ENCODE data around the gene GSTO2.
A peak's percentile ranks its signal among the peaks of the same experiment; 100 is the strongest.

The GSTO2 gene

DNA sequence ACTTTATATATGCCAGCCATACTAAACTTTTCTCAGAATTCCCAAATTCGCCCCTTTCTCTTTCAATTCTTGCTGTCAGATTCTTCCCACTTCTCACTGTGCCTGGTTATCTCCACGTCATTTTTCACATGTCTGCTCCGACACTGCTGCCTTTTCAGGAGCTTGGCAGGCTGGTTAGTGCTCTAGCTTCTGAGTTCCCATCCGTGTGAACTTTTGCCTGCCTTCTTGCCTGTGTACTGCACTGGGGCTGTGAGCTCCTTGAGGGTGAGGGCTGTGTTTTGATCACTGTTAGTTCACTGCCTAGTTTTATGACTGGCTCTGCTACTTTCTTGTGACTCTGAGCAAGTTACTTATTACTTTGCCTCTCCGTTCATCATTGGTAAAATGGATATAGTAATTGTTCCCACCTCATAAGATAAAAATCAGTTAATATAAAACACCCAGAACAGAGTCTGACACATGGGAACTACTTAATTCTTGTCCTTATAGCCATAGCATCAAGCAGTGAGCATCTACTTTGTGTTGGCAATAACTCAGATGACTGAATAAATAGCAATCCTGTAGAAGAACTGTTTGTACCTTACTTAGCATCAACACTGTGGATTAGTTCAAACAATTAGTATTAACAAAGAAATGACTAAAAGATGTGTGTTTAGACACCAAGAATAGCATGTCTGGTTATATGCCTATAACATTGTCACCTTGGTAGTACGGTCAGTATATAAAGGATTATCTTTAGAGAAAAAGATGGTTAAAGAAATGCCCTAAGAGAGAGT is 8.8 kb upstream of the GSTO2 start:
- TF ChIP-seq, protein P1, sequence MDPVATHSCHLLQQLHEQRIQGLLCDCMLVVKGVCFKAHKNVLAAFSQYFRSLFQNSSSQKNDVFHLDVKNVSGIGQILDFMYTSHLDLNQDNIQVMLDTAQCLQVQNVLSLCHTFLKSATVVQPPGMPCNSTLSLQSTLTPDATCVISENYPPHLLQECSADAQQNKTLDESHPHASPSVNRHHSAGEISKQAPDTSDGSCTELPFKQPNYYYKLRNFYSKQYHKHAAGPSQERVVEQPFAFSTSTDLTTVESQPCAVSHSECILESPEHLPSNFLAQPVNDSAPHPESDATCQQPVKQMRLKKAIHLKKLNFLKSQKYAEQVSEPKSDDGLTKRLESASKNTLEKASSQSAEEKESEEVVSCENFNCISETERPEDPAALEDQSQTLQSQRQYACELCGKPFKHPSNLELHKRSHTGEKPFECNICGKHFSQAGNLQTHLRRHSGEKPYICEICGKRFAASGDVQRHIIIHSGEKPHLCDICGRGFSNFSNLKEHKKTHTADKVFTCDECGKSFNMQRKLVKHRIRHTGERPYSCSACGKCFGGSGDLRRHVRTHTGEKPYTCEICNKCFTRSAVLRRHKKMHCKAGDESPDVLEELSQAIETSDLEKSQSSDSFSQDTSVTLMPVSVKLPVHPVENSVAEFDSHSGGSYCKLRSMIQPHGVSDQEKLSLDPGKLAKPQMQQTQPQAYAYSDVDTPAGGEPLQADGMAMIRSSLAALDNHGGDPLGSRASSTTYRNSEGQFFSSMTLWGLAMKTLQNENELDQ (tag by site-specific recombination; IDR thresholded peaks at IDR 0.05; ENCODE audit: low read depth): no peak
- TF ChIP-seq PRDM1 (tag by site-specific recombination; IDR thresholded peaks at IDR 0.05) (0 out of 2 replicates have a peak, but pooled peaks have one; percentile 51), ZNF76 (tag by site-specific recombination; IDR thresholded peaks at IDR 0.05; ENCODE audit: borderline replicate concordance, low read depth) (no peak)
- no peaks in the 10 kb centered on the region for H3K9me3 ChIP-seq (ENCODE audit: control insufficient read depth, insufficient read depth, low read depth, low read length)
- H3K4me1 ChIP-seq (ENCODE audit: control insufficient read depth, insufficient read depth, low read length): peaks cover 3% of the 10 kb centered on the region; the same call in 1 of the 2 replicates
- peaks cover 62 to 87% of the 10 kb centered on the region in 2 experiments for H3K36me3 ChIP-seq (ENCODE audit: control insufficient read depth in 2 of 2, insufficient read depth in 1 of 2, low read length in 2 of 2)
- ChIA-PET CTCF (interaction anchor here (0.6 to 2.3 kb wide), 5 partner anchors 13 to 859 kb away, joined by 3 to 5 read pairs (median 5); no protein-coding TSS in a partner anchor), POLR2A (no interaction called here)
- H3K27ac ChIP-seq (ENCODE audit: extremely low read depth, low read depth, low read length): no peak overlapping the region
- no peak overlapping the region for H3K4me3 ChIP-seq (ENCODE audit: low read depth, low read length)

DNA sequence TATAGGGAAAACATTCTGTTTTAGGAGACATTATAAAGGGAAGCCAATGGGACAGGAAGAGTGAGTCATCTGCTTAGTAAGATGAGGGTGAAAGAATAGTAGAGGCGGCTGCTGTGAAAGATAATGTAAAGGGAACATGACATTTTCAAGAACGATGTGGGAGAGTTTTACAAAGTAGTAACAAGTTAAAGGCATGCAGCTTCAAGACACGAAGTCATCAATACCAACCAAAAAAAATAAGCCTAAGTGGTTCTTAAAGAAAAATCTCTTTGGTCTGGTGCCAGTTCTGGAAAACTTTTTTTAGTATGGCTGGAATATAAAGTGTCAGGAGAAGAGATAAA is 8.2 kb upstream of the GSTO2 start:
- ChIA-PET POLR2A (no interaction called here), CTCF (interaction anchor here (0.6 to 2.3 kb wide), 2 partner anchors 13 to 859 kb away, joined by 5 read pairs; no protein-coding TSS in a partner anchor)
- TF ChIP-seq PRDM6 (tag by site-specific recombination; IDR thresholded peaks at IDR 0.05) (peak; percentile 36; the same call in 1 of the 2 replicates), PRDM1 (tag by site-specific recombination; IDR thresholded peaks at IDR 0.05) (peak; percentile 67), ZNF350 (tag by site-specific recombination; IDR thresholded peaks at IDR 0.05) (no peak)
- H3K27ac ChIP-seq (ENCODE audit: extremely low read depth, low read depth, low read length): no peak overlapping the region
- H3K4me1 ChIP-seq (ENCODE audit: control insufficient read depth, insufficient read depth, low read length): peaks cover 3% of the 10 kb centered on the region; the same call in 1 of the 2 replicates
- no peaks in the 10 kb centered on the region for H3K9me3 ChIP-seq (ENCODE audit: control insufficient read depth, insufficient read depth, low read depth, low read length)
- H3K4me3 ChIP-seq (ENCODE audit: low read depth, low read length): no peak overlapping the region
- peaks cover 63 to 93% of the 10 kb centered on the region in 2 experiments for H3K36me3 ChIP-seq (ENCODE audit: control insufficient read depth in 2 of 2, insufficient read depth in 1 of 2, low read length in 2 of 2)

- TF ChIP-seq ZNF16 (tag by site-specific recombination; IDR thresholded peaks at IDR 0.05; ENCODE audit: low read depth) (no peak), ZBTB17 (tag by site-specific recombination; IDR thresholded peaks at IDR 0.05) (peak; percentile 36; the same call in 1 of the 2 replicates)
- ChIA-PET POLR2A (interaction anchor here (3.1 kb wide), 1 partner anchor 7 kb away, joined by 10 read pairs; the partner anchor contains the start of gene GSTO1), CTCF (interaction anchor here (1.2 to 2.3 kb wide), 2 partner anchors 11 to 14 kb away, joined by 5 read pairs; no protein-coding TSS in a partner anchor)
- Histone ChIP-seq H3K4me1 (ENCODE audit: control insufficient read depth, insufficient read depth, low read length) (no peaks in the 10 kb centered on the region), H3K36me3 (ENCODE audit: control insufficient read depth in 2 of 2, insufficient read depth in 1 of 2, low read length in 2 of 2) (peaks cover 74 to 98% of the 10 kb centered on the region in 2 experiments), H3K4me3 (ENCODE audit: low read depth, low read length) (no peak overlapping the region), H3K27ac (ENCODE audit: extremely low read depth, low read depth, low read length) (no peak overlapping the region), H3K9me3 (ENCODE audit: control insufficient read depth, insufficient read depth, low read depth, low read length) (no peaks in the 10 kb centered on the region)
Observed at GRCh38 chr10:104262055-104262454, 6.9 kb upstream of the GSTO2 start.

GRCh38 chr10:104264783-104265182 is 4.2 kb upstream of the GSTO2 start:
- H3K36me3 ChIP-seq (ENCODE audit: control insufficient read depth in 2 of 2, insufficient read depth in 1 of 2, low read length in 2 of 2): peaks cover 55 to 88% of the 10 kb centered on the region in 2 experiments
- H3K27ac ChIP-seq (ENCODE audit: extremely low read depth, low read depth, low read length): no peak overlapping the region
- no peak overlapping the region for H3K4me3 ChIP-seq (ENCODE audit: low read depth, low read length)
- ChIA-PET POLR2A (interaction anchor here (3.1 kb wide), 1 partner anchor 10 kb away, joined by 10 read pairs; the partner anchor contains the start of gene GSTO1), CTCF (interaction anchor here (4.7 kb wide), 1 partner anchor 10 kb away, joined by 21 read pairs; no protein-coding TSS in a partner anchor)
- 0 out of 2 replicates have a peak, but pooled peaks cover 2% of the 10 kb centered on the region for H3K4me1 ChIP-seq (ENCODE audit: control insufficient read depth, insufficient read depth, low read length)
- H3K9me3 ChIP-seq (ENCODE audit: control insufficient read depth, insufficient read depth, low read depth, low read length): no peaks in the 10 kb centered on the region
- TF ChIP-seq ZNF449 (tag by site-specific recombination; IDR thresholded peaks at IDR 0.05): no peak
- TF ChIP-seq ZNF311 (tag by site-specific recombination; IDR thresholded peaks at IDR 0.05; ENCODE audit: borderline replicate concordance): no peak
- TF ChIP-seq ZNF518A (tag by site-specific recombination; conservative IDR thresholded peaks at IDR 0.05; ENCODE audit: low read depth): no peak
- TF ChIP-seq GLIS1 (tag by site-specific recombination; IDR thresholded peaks at IDR 0.05): no peak
- TF ChIP-seq ZNF155 (tag by site-specific recombination; IDR thresholded peaks at IDR 0.05): no peak
- TF ChIP-seq ZNF423 (tag by site-specific recombination; IDR thresholded peaks at IDR 0.05): no peak
- TF ChIP-seq ZSCAN30 (tag by site-specific recombination; IDR thresholded peaks at IDR 0.05): no peak
